ENCODE results near the gene IFT20. TPM values are rescaled to one million over a fixed set of nuclear protein-coding genes. Genes with fewer than 3 reads are reported as not detected.

IFT20 gene
- total RNA-seq, 1 donor from 2014 or later: 24.1 TPM

- no peak for DNase-seq (ENCODE audit: low spot score)
- H3K27me3 Mint-ChIP-seq (ENCODE audit: low read depth): no peaks in the 10 kb centered on the region
- H3K4me1 Mint-ChIP-seq (ENCODE audit: low read depth): peaks cover 3% of the 10 kb centered on the region
- no peak overlapping the region for H3K4me3 Mint-ChIP-seq (ENCODE audit: low read depth)
- H3K36me3 Mint-ChIP-seq (ENCODE audit: low read depth): peaks cover 84% of the 10 kb centered on the region
- intact Hi-C loops (cut with micrococcal nuclease): no loop called here
- H3K27ac Mint-ChIP-seq: no peak overlapping the region
- no peaks in the 10 kb centered on the region for H3K9me3 Mint-ChIP-seq
Measured at GRCh38 chr17:28350271-28350670, 15.0 kb upstream of the IFT20 start.

- Mint-ChIP-seq H3K4me3 (ENCODE audit: low read depth) (no peak overlapping the region), H3K9me3 (no peaks in the 10 kb centered on the region), H3K27me3 (ENCODE audit: low read depth) (no peaks in the 10 kb centered on the region), H3K27ac (no peak overlapping the region), H3K4me1 (ENCODE audit: low read depth) (no peaks in the 10 kb centered on the region), H3K36me3 (ENCODE audit: low read depth) (peaks cover 80% of the 10 kb centered on the region)
- intact Hi-C loops (cut with micrococcal nuclease): no loop called here
- no peak for DNase-seq (ENCODE audit: low spot score)
Measured at GRCh38 chr17:28348979-28349378, 13.7 kb upstream of the IFT20 start.

GRCh38 chr17:28347261-28347891 lies 12.1 kb upstream of the IFT20 start:
- no peaks in the 10 kb centered on the region for H3K27me3 Mint-ChIP-seq (ENCODE audit: low read depth)
- intact Hi-C loops (cut with micrococcal nuclease): no loop called here
- no peak overlapping the region for H3K4me3 Mint-ChIP-seq (ENCODE audit: low read depth)
- H3K27ac Mint-ChIP-seq: no peak overlapping the region
- H3K9me3 Mint-ChIP-seq: no peaks in the 10 kb centered on the region
- H3K4me1 Mint-ChIP-seq (ENCODE audit: low read depth): no peaks in the 10 kb centered on the region
- H3K36me3 Mint-ChIP-seq (ENCODE audit: low read depth): peaks cover 74% of the 10 kb centered on the region
- DNase-seq (ENCODE audit: low spot score): no peak

GRCh38 chr17:28346746-28347246 lies 11.5 kb upstream of the IFT20 start:
- H3K4me1 Mint-ChIP-seq (ENCODE audit: low read depth): no peaks in the 10 kb centered on the region
- H3K27ac Mint-ChIP-seq: no peak overlapping the region
- DNase-seq (ENCODE audit: low spot score): no peak
- peaks cover 77% of the 10 kb centered on the region for H3K36me3 Mint-ChIP-seq (ENCODE audit: low read depth)
- no peaks in the 10 kb centered on the region for H3K9me3 Mint-ChIP-seq
- intact Hi-C loops (cut with micrococcal nuclease): no loop called here
- H3K4me3 Mint-ChIP-seq (ENCODE audit: low read depth): no peak overlapping the region
- no peaks in the 10 kb centered on the region for H3K27me3 Mint-ChIP-seq (ENCODE audit: low read depth)

- Mint-ChIP-seq H3K4me3 (ENCODE audit: low read depth) (no peak overlapping the region), H3K4me1 (ENCODE audit: low read depth) (no peaks in the 10 kb centered on the region), H3K9me3 (no peaks in the 10 kb centered on the region), H3K27me3 (ENCODE audit: low read depth) (no peaks in the 10 kb centered on the region), H3K36me3 (ENCODE audit: low read depth) (peaks cover 77% of the 10 kb centered on the region), H3K27ac (no peak overlapping the region)
- DNase-seq (ENCODE audit: low spot score): no peak
- intact Hi-C loops (cut with micrococcal nuclease): no loop called here
Measured at GRCh38 chr17:28346199-28346580, 10.9 kb upstream of the IFT20 start.

GRCh38 chr17:28345419-28346198 lies 10.3 kb upstream of the IFT20 start:
- DNase-seq (ENCODE audit: low spot score): no peak
- no peaks in the 10 kb centered on the region for H3K9me3 Mint-ChIP-seq
- no peaks in the 10 kb centered on the region for H3K27me3 Mint-ChIP-seq (ENCODE audit: low read depth)
- intact Hi-C loops (cut with micrococcal nuclease): no loop called here
- peaks cover 77% of the 10 kb centered on the region for H3K36me3 Mint-ChIP-seq (ENCODE audit: low read depth)
- H3K27ac Mint-ChIP-seq: no peak overlapping the region
- no peaks in the 10 kb centered on the region for H3K4me1 Mint-ChIP-seq (ENCODE audit: low read depth)
- H3K4me3 Mint-ChIP-seq (ENCODE audit: low read depth): no peak overlapping the region

- no peaks in the 10 kb centered on the region for H3K27me3 Mint-ChIP-seq (ENCODE audit: low read depth)
- intact Hi-C loops (cut with micrococcal nuclease): no loop called here
- H3K4me1 Mint-ChIP-seq (ENCODE audit: low read depth): no peaks in the 10 kb centered on the region
- H3K9me3 Mint-ChIP-seq: no peaks in the 10 kb centered on the region
- H3K36me3 Mint-ChIP-seq (ENCODE audit: low read depth): peaks cover 75% of the 10 kb centered on the region
- DNase-seq (ENCODE audit: low spot score): no peak
- H3K27ac Mint-ChIP-seq: no peak overlapping the region
- H3K4me3 Mint-ChIP-seq (ENCODE audit: low read depth): no peak overlapping the region
Measured at GRCh38 chr17:28344435-28344901, 9.2 kb upstream of the IFT20 start.

- Mint-ChIP-seq H3K4me1 (ENCODE audit: low read depth) (no peaks in the 10 kb centered on the region), H3K36me3 (ENCODE audit: low read depth) (peaks cover 74% of the 10 kb centered on the region), H3K9me3 (no peaks in the 10 kb centered on the region), H3K27me3 (ENCODE audit: low read depth) (no peaks in the 10 kb centered on the region), H3K4me3 (ENCODE audit: low read depth) (no peak overlapping the region), H3K27ac (no peak overlapping the region)
- intact Hi-C loops (cut with micrococcal nuclease): no loop called here
- DNase-seq (ENCODE audit: low spot score): no peak
Measured at GRCh38 chr17:28344011-28344410, 8.7 kb upstream of the IFT20 start.

GRCh38 chr17:28343491-28343932 lies 8.2 kb upstream of the IFT20 start:
- no peak overlapping the region for H3K27ac Mint-ChIP-seq

GRCh38 chr17:28342313-28342712 lies 7.0 kb upstream of the IFT20 start:
- Mint-ChIP-seq H3K27me3 (ENCODE audit: low read depth) (no peaks in the 10 kb centered on the region), H3K36me3 (ENCODE audit: low read depth) (peaks cover 60% of the 10 kb centered on the region), H3K9me3 (no peaks in the 10 kb centered on the region), H3K27ac (no peak overlapping the region), H3K4me3 (ENCODE audit: low read depth) (no peak overlapping the region), H3K4me1 (ENCODE audit: low read depth) (peaks cover 6% of the 10 kb centered on the region)
- intact Hi-C loops (cut with micrococcal nuclease): no loop called here
- no peak for DNase-seq (ENCODE audit: low spot score)

More at GRCh38 chr17:28343491-28343932, 8.2 kb upstream of the IFT20 start:
- no peak for DNase-seq (ENCODE audit: low spot score)
- no peak overlapping the region for H3K4me3 Mint-ChIP-seq (ENCODE audit: low read depth)
- intact Hi-C loops (cut with micrococcal nuclease): no loop called here
- no peaks in the 10 kb centered on the region for H3K27me3 Mint-ChIP-seq (ENCODE audit: low read depth)
- no peaks in the 10 kb centered on the region for H3K9me3 Mint-ChIP-seq
- peaks cover under 1% of the 10 kb centered on the region for H3K4me1 Mint-ChIP-seq (ENCODE audit: low read depth)
- H3K36me3 Mint-ChIP-seq (ENCODE audit: low read depth): peaks cover 69% of the 10 kb centered on the region

- no peak overlapping the region for H3K4me3 Mint-ChIP-seq (ENCODE audit: low read depth)
- no peak for DNase-seq (ENCODE audit: low spot score)
- intact Hi-C loops (cut with micrococcal nuclease): no loop called here
- peaks cover 14% of the 10 kb centered on the region for H3K4me1 Mint-ChIP-seq (ENCODE audit: low read depth)
- no peaks in the 10 kb centered on the region for H3K27me3 Mint-ChIP-seq (ENCODE audit: low read depth)
- no peak overlapping the region for H3K27ac Mint-ChIP-seq
- no peaks in the 10 kb centered on the region for H3K9me3 Mint-ChIP-seq
- peaks cover 52% of the 10 kb centered on the region for H3K36me3 Mint-ChIP-seq (ENCODE audit: low read depth)
Measured at GRCh38 chr17:28341516-28341915, 6.2 kb upstream of the IFT20 start.

- H3K36me3 Mint-ChIP-seq (ENCODE audit: low read depth): peaks cover 41% of the 10 kb centered on the region
- H3K4me3 Mint-ChIP-seq (ENCODE audit: low read depth): no peak overlapping the region
- H3K4me1 Mint-ChIP-seq (ENCODE audit: low read depth): peaks cover 15% of the 10 kb centered on the region
- H3K27ac Mint-ChIP-seq: no peak overlapping the region
- H3K9me3 Mint-ChIP-seq: no peaks in the 10 kb centered on the region
- no peaks in the 10 kb centered on the region for H3K27me3 Mint-ChIP-seq (ENCODE audit: low read depth)
- DNase-seq (ENCODE audit: low spot score): no peak
- intact Hi-C loops (cut with micrococcal nuclease): no loop called here
Measured at GRCh38 chr17:28340374-28340773, 5.1 kb upstream of the IFT20 start.

- Mint-ChIP-seq H3K4me1 (ENCODE audit: low read depth) (peaks cover 21% of the 10 kb centered on the region), H3K36me3 (ENCODE audit: low read depth) (peaks cover 36% of the 10 kb centered on the region), H3K4me3 (ENCODE audit: low read depth) (no peak overlapping the region), H3K27me3 (ENCODE audit: low read depth) (no peaks in the 10 kb centered on the region), H3K9me3 (no peaks in the 10 kb centered on the region), H3K27ac (no peak overlapping the region)
- no peak for DNase-seq (ENCODE audit: low spot score)
- intact Hi-C loops (cut with micrococcal nuclease): loop anchor here (10.0 kb wide), 1 partner anchor 295 kb away; the partner anchor contains the start of gene NLK
Measured at GRCh38 chr17:28339431-28339830, 4.2 kb upstream of the IFT20 start.
